CD4-positive, alpha-beta T cell treated with Interleukin-12 subunit alpha and Interleukin-12 subunit beta, for 1 hour (primary cell): ENCODE results near the gene AHDC1.

Experiments used
- DNase-seq: peaks from one replicate; pipeline ENCODE4 v3.0.0-alpha.2; 2020

The AHDC1 gene

GRCh38 chr1:27576806-27577227, 27.1 kb downstream of the AHDC1 start:
- no peak for DNase-seq

- DNase-seq = no peak
Observed at GRCh38 chr1:27575840-27576331, 28.1 kb downstream of the AHDC1 start.

- no peak for DNase-seq
Observed at GRCh38 chr1:27574871-27575831, 28.8 kb downstream of the AHDC1 start.

- no peak for DNase-seq
Observed at GRCh38 chr1:27574001-27574781, 29.8 kb downstream of the AHDC1 start.

- no peak for DNase-seq
Observed at GRCh38 chr1:27572679-27573426, 31.1 kb downstream of the AHDC1 start.

- no peak for DNase-seq
Observed at GRCh38 chr1:27572019-27572678, 31.8 kb downstream of the AHDC1 start.

- no peak for DNase-seq
Observed at GRCh38 chr1:27571439-27572018, 32.4 kb downstream of the AHDC1 start.

GRCh38 chr1:27570784-27571183, 33.2 kb downstream of the AHDC1 start:
- DNase-seq = no peak

- DNase-seq = no peak
Observed at GRCh38 chr1:27570356-27570755, 33.6 kb downstream of the AHDC1 start.

- DNase-seq = no peak
Observed at GRCh38 chr1:27569506-27570291, 34.2 kb downstream of the AHDC1 start.

- DNase-seq = peak; percentile 23
Observed at GRCh38 chr1:27569088-27569460, 34.9 kb downstream of the AHDC1 start.

- DNase-seq = peak; percentile 97
Observed at GRCh38 chr1:27568300-27569087, 35.5 kb downstream of the AHDC1 start.

GRCh38 chr1:27567971-27568299, 36.0 kb downstream of the AHDC1 start:
- no peak for DNase-seq

- DNase-seq = no peak
Observed at GRCh38 chr1:27567146-27567526, 36.8 kb downstream of the AHDC1 start.

GRCh38 chr1:27566462-27567145, 37.3 kb downstream of the AHDC1 start:
- no peak for DNase-seq

GRCh38 chr1:27564710-27565649, 39.0 kb downstream of the AHDC1 start:
- no peak for DNase-seq

GRCh38 chr1:27563591-27564471, 40.1 kb downstream of the AHDC1 start:
- DNase-seq = no peak

- DNase-seq = no peak
Observed at GRCh38 chr1:27563341-27563590, 40.7 kb downstream of the AHDC1 start.
